ENCODE results near the gene OPN1SW. TPM values are rescaled to one million over a fixed set of nuclear protein-coding genes. Genes with fewer than 3 reads are reported as not detected.

OPN1SW gene
- not detected for total RNA-seq
- long read RNA-seq, result 0 reads

DNA sequence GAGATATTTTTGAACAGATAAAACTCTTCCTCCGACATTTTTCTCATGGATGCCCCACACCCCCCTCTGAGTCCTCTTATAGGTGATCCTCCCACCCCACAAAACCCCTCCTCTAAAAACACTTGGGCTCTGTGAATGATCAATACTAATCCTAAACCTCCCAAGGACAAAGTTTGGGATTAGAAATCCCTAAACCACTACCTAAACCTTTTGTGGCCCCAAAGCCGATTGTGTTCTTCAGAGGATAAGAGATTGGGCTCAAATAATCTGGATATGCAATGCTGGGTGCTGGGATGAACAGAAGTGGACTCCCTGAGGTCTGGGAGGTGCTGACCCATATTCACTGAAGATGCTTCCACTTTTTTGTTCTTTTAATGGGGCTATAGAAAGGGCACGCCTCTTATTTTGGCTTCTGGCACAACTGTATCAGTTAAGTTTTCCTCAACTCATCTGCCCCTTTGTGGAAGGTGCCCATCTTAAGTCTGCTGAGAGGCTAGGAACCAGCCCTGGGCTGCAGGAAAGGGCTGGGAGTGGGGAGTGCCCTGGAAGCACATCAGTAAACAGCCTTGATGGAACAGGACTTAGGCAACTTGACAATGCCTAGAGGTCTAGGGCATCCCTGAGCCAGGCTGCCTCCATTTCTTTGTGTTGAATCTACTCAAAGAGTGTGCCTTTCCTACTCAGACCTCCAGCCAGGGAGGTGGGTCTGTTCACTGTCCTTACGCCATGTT lies at the start of gene OPN1SW:
Gene OPN1SW (minus strand): TSS at position 51 of the 731 bp plus-strand sequence. CDS start 13 bp downstream, at position 38.
- intact Hi-C loops (cut with DNase I), result no loop called here
- no peak for DNase-seq (ENCODE audit: low spot score)

DNA sequence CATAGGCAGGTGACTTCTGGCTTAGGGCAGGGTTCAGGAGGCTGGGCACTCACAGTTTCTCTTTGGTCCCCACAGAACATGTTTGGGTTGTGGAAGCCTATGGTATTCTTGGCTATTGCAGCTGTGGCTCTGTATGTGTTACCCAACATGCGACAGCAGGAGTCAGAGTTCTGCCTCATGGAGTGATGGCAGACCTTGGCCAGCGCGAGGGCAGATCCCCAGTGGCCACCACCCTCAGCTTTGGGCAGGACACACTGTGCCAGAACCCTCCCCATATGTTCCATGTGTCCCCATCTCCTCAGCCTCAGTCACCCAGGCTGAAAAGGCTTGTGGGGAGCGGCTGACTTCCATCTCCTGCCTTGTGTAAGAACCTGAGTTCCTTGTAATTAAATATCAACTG lies 46.1 kb upstream of the OPN1SW start:
- intact Hi-C loops (cut with DNase I), result no loop called here
- no peak for DNase-seq (ENCODE audit: low spot score)

DNA sequence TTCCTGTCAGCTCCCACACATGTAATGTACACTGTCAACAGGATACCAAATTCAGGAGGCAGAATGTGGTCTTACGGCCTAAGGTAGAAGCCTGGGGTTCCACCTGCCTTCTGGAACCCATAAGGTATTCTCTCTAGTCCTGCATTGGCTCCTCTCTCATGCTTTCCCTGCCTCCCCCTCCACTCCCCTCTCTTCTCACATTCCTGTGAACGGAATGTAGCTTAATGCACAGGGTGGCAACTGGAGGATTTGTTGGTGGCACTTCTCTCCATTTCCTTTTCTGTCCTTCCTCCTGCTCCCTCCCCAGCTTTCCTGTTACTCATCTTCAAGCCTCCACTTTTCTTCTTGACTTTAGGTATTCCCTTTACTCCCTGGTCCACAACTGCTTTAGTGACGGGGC lies 43.1 kb upstream of the OPN1SW start:
- DNase-seq (ENCODE audit: low spot score), result no peak
- intact Hi-C loops (cut with DNase I), result no loop called here

- intact Hi-C loops (cut with DNase I), result no loop called here
- DNase-seq (ENCODE audit: low spot score), result no peak
Observed at GRCh38 chr7:128815289-128815942, 39.8 kb upstream of the OPN1SW start.

DNA sequence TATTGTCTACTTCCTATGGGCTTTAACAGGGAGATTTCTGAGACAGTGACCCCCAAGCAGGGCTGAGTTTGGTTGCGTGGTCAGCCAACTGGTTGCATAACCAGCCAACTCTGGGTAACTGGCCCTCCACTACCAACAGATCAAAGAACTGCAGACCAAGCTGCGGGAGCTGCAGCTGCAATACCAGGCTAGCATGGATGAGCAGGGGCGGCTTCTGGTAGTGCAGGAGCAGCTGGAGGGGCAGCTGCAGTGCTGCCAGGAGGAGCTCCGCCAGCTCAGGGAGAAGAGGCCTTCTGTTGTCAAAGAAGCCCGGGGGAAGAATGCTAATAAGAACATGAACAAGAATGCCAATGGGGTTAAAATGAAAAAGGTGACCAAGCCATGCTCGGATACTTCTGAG lies 38.9 kb upstream of the OPN1SW start:
- intact Hi-C loops (cut with DNase I), result no loop called here
- no peak for DNase-seq (ENCODE audit: low spot score)

DNA sequence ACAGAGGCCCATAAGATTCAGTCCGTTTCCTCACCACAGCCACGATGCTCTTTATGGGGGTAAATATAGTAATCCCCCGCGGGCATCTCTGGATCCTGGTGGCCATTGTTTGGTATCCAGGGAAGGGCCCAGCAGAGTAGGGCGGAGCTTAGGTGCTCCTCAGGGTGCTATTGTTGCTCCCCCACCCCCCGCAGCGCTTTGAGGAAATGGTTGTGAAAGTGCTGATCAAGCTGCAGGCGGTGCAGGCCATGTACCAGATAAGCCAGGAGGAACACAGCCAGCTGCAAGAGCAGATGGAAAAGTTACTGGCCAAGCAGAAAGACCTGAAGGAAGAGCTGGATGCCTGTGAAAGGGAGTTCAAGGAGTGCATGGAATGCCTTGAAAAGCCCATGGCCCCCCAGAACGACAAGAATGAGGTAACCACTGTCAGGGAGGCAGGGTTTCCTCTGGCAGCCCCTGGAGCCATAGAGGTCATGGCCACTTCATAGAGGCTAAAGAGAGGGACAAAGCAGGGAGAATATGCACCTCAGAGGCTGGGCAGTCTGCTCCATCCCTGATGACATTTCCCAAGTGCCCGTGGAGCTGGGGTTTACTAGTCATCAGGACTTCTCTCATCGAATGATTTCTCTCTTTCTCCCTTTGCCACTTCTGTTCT lies 37.0 kb upstream of the OPN1SW start:
- intact Hi-C loops (cut with DNase I), result no loop called here
- DNase-seq (ENCODE audit: low spot score), result no peak

DNA sequence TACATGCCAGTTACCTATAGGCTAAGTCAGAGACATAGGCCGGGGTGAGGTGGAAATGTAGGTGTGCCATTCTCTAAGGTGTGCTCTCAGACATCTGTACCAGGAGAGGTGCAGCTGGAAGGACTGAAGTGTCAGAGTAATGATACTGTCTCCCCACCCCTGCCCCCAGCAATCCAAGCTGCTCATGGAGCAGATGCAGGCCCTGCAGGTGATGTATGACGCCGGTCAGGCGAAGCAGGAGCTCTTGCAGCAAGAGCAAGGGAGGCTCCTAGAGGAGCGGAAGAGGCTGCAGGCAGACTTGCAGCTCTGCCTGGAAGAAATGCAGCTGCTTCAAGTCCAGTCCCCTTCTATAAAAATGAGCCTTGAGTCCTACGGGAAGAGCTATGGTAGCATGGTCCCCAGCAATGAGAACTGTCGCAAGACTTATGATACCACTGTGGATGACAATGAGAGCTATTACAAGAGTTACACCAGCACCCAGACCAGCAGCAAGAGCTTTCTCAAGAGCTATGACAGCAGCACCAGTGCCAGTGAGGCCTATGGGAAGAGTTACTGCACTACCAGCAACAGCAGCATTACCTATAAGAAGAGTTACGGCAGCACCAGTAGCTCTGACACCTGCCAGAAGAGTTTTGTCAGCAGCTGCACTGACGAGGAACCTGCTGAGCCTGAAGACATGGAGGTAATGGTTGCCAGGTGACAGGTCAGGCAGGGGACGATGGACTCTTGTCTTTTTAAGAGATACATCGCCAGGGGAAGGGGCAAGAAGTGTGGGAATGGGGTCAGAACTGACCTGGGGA lies 36.2 kb upstream of the OPN1SW start:
- intact Hi-C loops (cut with DNase I), result no loop called here
- no peak for DNase-seq (ENCODE audit: low spot score)

GRCh38 chr7:128810997-128811396 lies 35.4 kb upstream of the OPN1SW start:
- DNase-seq (ENCODE audit: low spot score), result no peak
- intact Hi-C loops (cut with DNase I), result no loop called here

GRCh38 chr7:128810473-128810872 lies 34.9 kb upstream of the OPN1SW start:
- no peak for DNase-seq (ENCODE audit: low spot score)
- intact Hi-C loops (cut with DNase I), result no loop called here

- DNase-seq (ENCODE audit: low spot score), result no peak
- intact Hi-C loops (cut with DNase I), result no loop called here
Observed at GRCh38 chr7:128809363-128809762, 33.8 kb upstream of the OPN1SW start.

- no peak for DNase-seq (ENCODE audit: low spot score)
- intact Hi-C loops (cut with DNase I), result no loop called here
Observed at GRCh38 chr7:128807191-128807590, 31.6 kb upstream of the OPN1SW start.

- no peak for DNase-seq (ENCODE audit: low spot score)
- intact Hi-C loops (cut with DNase I), result no loop called here
Observed at GRCh38 chr7:128805225-128805624, 29.6 kb upstream of the OPN1SW start.

DNA sequence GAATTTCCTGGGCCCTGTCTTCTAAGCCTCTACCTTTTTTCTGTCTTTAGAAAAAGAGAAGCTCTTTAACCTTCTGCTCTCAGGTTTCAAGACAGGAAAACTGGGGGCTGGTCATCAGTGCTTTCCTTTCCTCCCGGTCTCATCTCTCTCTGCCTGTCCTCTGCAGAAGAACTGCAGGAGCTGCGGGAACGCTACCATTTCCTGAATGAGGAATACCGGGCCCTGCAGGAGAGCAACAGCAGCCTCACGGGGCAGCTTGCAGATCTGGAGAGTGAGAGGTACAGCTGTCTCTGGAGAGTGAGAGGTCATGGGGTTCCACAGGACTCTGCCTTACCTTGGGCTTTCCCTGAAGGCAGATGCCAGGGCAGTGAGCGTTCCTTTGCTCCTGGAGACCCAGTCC lies 28.9 kb upstream of the OPN1SW start:
- no peak for DNase-seq (ENCODE audit: low spot score)
- intact Hi-C loops (cut with DNase I), result no loop called here

DNA sequence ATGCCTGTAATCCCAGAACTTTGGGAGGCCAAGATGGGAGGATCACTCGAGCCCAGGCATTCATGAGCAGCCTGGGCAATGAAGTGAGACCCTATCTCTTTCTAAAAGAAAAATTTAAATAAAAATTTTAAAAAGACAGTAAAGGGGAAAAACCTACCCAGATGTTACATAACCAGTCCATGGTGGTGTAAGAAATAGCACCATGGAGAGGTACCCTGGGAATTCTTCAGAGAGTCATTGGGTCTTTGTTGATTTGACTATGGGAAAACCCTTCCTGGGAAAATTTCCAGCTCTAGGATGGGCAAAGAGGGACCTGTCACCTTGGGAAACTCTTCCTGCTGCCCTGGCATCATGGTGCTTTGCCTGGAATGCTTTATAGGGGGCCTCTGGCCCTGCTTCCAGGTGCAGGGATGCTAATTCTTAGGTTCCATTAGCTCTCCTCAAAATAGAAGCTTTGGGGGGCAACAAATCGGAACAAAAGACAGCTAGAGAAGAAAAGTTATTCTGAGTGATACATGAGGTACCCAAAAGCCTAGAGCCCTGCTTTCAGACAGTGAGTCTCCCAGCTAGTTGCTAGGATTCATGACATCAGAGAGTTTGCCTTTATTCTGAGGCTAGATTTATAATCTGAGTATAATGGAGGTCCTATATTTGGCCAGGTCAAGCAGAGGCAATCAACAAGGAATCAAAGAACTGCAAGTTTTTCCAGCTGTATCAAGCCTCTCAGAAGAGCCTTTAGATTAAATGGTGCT lies 26.2 kb upstream of the OPN1SW start:
- intact Hi-C loops (cut with DNase I), result no loop called here
- DNase-seq (ENCODE audit: low spot score), result no peak

DNA sequence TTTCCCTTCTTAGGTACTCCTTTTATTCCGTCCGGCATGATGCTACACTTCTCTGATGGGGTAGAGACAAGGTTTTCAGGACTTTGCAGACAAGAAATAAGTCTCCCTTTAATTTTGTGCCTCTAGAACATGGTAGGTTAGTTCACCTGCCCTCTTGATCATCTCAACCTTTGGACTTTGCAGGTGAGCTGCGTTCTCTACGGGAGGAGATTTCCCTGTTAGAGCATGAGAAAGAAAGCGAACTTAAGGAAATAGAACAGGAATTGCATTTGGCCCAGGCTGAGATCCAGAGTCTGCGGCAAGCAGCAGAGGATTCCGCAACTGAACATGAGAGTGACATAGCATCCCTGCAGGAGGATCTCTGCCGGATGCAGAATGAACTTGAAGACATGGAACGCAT lies 25.4 kb upstream of the OPN1SW start:
- no peak for DNase-seq (ENCODE audit: low spot score)
- intact Hi-C loops (cut with DNase I), result no loop called here

- no peak for DNase-seq (ENCODE audit: low spot score)
- intact Hi-C loops (cut with DNase I), result no loop called here
Observed at GRCh38 chr7:128800567-128800966, 25.0 kb upstream of the OPN1SW start.

- intact Hi-C loops (cut with DNase I), result no loop called here
Observed at GRCh38 chr7:128799451-128799850, 23.9 kb upstream of the OPN1SW start.

DNA sequence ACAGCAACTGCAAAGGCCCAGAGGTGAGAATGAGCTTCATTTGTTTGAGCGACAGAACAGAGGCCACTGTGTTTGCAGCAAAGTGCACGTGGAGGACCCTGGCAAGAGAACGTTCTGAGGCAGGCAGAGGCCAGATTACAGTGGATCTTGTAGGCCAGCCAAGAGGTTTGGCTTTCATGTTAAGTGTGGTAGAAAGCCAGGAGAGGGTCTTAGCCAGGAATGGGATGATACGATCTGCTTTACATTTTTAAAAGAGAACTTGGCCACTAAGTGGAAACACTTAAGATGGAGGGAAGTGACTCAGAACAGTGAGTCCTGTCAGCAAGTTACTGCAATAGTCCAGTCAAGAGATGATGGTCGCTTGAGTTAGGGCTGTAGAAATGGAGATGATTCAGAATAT lies 20.7 kb upstream of the OPN1SW start:
- no peak for DNase-seq (ENCODE audit: low spot score)
- intact Hi-C loops (cut with DNase I), result no loop called here

More at GRCh38 chr7:128799451-128799850, 23.9 kb upstream of the OPN1SW start:
- no peak for DNase-seq (ENCODE audit: low spot score)

DNA sequence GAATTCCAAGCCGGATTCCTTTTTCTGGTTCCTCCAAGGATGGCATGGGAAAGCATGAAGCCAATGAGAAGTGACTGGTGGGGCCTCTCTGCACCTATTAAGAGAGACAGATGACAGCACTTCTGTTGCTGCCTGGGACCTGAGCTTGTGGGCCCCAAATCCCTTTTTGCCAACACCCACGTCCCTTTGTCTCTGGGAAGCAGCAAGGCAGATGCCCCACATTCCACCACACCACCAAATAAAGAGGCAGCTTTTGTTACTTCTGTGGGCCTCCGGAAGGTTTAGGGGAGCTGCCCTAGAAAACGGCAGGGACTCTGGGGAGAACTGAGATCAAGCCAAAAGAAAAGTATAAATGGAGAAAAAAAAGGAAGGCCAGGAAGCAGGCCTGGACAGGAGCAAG lies 19.5 kb upstream of the OPN1SW start:
- no peak for DNase-seq (ENCODE audit: low spot score)
- intact Hi-C loops (cut with DNase I), result no loop called here
